OCI-LY1 (cell line): ENCODE results near the gene NAGK.

ENCODE experiments used
- CTCF ChIP-seq: fragments of 200-600 bp; sonication (generic), shearing (Covaris generic); IDR thresholded peaks from 2 replicates; pipeline ENCODE4 v1.5.1; 2017; ENCODE audit warnings: mild to moderate bottlenecking, antibody characterized with exemption, low read length, moderate library complexity, mixed read lengths
- EZH2 ChIP-seq: fragments of 200-600 bp; sonication (generic), shearing (Covaris generic); IDR thresholded peaks from 2 replicates; pipeline ENCODE4 v1.8.0; 2017; ENCODE audit warnings: borderline replicate concordance, mixed run types, mild to moderate bottlenecking, antibody characterized with exemption, low read length, moderate library complexity, mixed read lengths

- TF ChIP-seq CTCF (no peak), EZH2 (no peak)
These were observed 51.7 kb downstream of the NAGK start for GRCh38 chr2:71120195-71120594.
